Peyer's patch (tissue), 4 donors: ENCODE measurements around the gene ANKFN1. TPM values are rescaled to one million over a fixed set of nuclear protein-coding genes. Genes with fewer than 3 reads are reported as not detected.

Source experiments
- DNase-seq, 3 donors: peaks; one replicate each; pipeline ENCODE4 v3.0.0-alpha.2; 2017 to 2019
- H3K27ac ChIP-seq, 4 donors: fragments of 200-600 bp; sonication (generic); one replicate each; pipeline ENCODE4 v1.5.1; 2016 to 2019
- H3K27me3 ChIP-seq, 2 donors: fragments of 200-600 bp; sonication (generic); one replicate each; pipeline ENCODE4 v1.5.1; 2019
- H3K36me3 ChIP-seq, 3 donors: fragments of 200-600 bp; sonication (generic); one replicate each; pipeline ENCODE4 v1.5.1; 2016 to 2019
- H3K4me1 ChIP-seq, 4 donors: fragments of 200-600 bp; sonication (generic); one replicate each; pipeline ENCODE4 v1.5.1; 2016 to 2019
- H3K4me3 ChIP-seq, 4 donors: fragments of 200-600 bp; sonication (generic); 1 replicate in 3 of 4; 2 replicates in 1 of 4; pipeline ENCODE4 v1.5.1; 2016 to 2019; ENCODE audit warnings: mild to moderate bottlenecking in 1 of 4
- H3K9me3 ChIP-seq, 4 donors: fragments of 200-600 bp; sonication (generic); one replicate each; pipeline ENCODE4 v1.5.1; 2016 to 2019; ENCODE audit warnings: mild to moderate bottlenecking in 1 of 4
- CTCF ChIP-seq, 6 experiments: fragments of 450-650 bp in 4 of 6; fragments of 200-600 bp in 2 of 6; sonication (generic) in 1 of 6; IDR thresholded peaks; one replicate each; pipeline ENCODE4 v1.5.1; 2017 to 2019; ENCODE audit warnings: antibody characterized with exemption in 6 of 6, mild to moderate bottlenecking in 3 of 6, moderate library complexity in 1 of 6
- POLR2A ChIP-seq, 2 donors: fragments of 450-650 bp; IDR thresholded peaks; one replicate each; pipeline ENCODE4 v1.5.1; 2017; ENCODE audit warnings: antibody characterized with exemption in 2 of 2, mild to moderate bottlenecking in 2 of 2, moderate library complexity in 2 of 2
- total RNA-seq, 4 donors: library from RNA; depleted of rRNA; stranded (reverse); fragments of >200 nt; gene quantifications; one replicate each; pipeline ENCODE4 v1.1.0, GENCODE V29; 2016

The ANKFN1 gene
- total RNA-seq, 4 donors from 2014 or later = 0.95 to 2.0 (median 1.6) TPM; not detected in 1

GRCh38 chr17:56111706-56112485 lies 41.4 kb upstream of the ANKFN1 start:
- no peak overlapping the region for H3K27ac ChIP-seq

GRCh38 chr17:56113486-56113885 lies 39.8 kb upstream of the ANKFN1 start:
- TF ChIP-seq CTCF (IDR thresholded peaks at IDR 0.05) = no peak
- TF ChIP-seq POLR2A (IDR thresholded peaks at IDR 0.05) = no peak

More at GRCh38 chr17:56111706-56112485, 41.4 kb upstream of the ANKFN1 start:
- no peak overlapping the region for H3K4me3 ChIP-seq
- DNase-seq = no peak
- H3K4me1 ChIP-seq = peaks cover 0 to 14% (median 0%) of the 10 kb centered on the region in 4 donors
- H3K9me3 ChIP-seq = no peaks in the 10 kb centered on the region
- TF ChIP-seq POLR2A (IDR thresholded peaks at IDR 0.05) (no peak), CTCF (IDR thresholded peaks at IDR 0.05) (no peak)
- no peaks in the 10 kb centered on the region for H3K27me3 ChIP-seq
- no peaks in the 10 kb centered on the region for H3K36me3 ChIP-seq

GRCh38 chr17:56114469-56114868 lies 38.8 kb upstream of the ANKFN1 start:
- Histone ChIP-seq H3K27ac (no peak overlapping the region), H3K27me3 (no peaks in the 10 kb centered on the region), H3K4me1 (peaks cover 0 to 2% (median 0%) of the 10 kb centered on the region in 4 donors), H3K36me3 (no peaks in the 10 kb centered on the region), H3K9me3 (no peaks in the 10 kb centered on the region), H3K4me3 (no peak overlapping the region)
- DNase-seq = no peak
- no peak for TF ChIP-seq CTCF (IDR thresholded peaks at IDR 0.05)
- TF ChIP-seq POLR2A (IDR thresholded peaks at IDR 0.05) = no peak

More at GRCh38 chr17:56113486-56113885, 39.8 kb upstream of the ANKFN1 start:
- H3K9me3 ChIP-seq = no peaks in the 10 kb centered on the region
- H3K36me3 ChIP-seq = no peaks in the 10 kb centered on the region
- H3K27ac ChIP-seq = no peak overlapping the region
- H3K27me3 ChIP-seq = no peaks in the 10 kb centered on the region
- DNase-seq = no peak
- peaks cover 0 to 12% (median 0%) of the 10 kb centered on the region in 4 donors for H3K4me1 ChIP-seq
- H3K4me3 ChIP-seq = no peak overlapping the region

- Histone ChIP-seq H3K4me1 (no peaks in the 10 kb centered on the region), H3K4me3 (no peak overlapping the region), H3K9me3 (no peaks in the 10 kb centered on the region), H3K27ac (no peak overlapping the region), H3K27me3 (no peaks in the 10 kb centered on the region), H3K36me3 (no peaks in the 10 kb centered on the region)
- TF ChIP-seq POLR2A (IDR thresholded peaks at IDR 0.05) = no peak
- TF ChIP-seq CTCF (IDR thresholded peaks at IDR 0.05) = no peak
- DNase-seq = no peak
These were observed 34.1 kb upstream of the ANKFN1 start for GRCh38 chr17:56119191-56119590.

GRCh38 chr17:56119936-56120335 lies 33.3 kb upstream of the ANKFN1 start:
- H3K4me1 ChIP-seq = no peaks in the 10 kb centered on the region
- no peaks in the 10 kb centered on the region for H3K36me3 ChIP-seq
- DNase-seq = no peak
- TF ChIP-seq CTCF (IDR thresholded peaks at IDR 0.05) (no peak), POLR2A (IDR thresholded peaks at IDR 0.05) (no peak)
- no peaks in the 10 kb centered on the region for H3K27me3 ChIP-seq
- no peak overlapping the region for H3K4me3 ChIP-seq
- H3K27ac ChIP-seq = no peak overlapping the region
- H3K9me3 ChIP-seq = no peaks in the 10 kb centered on the region
